SK-N-SH treated with all-trans-retinoic acid at 6 μM for 48 hours (cell line): ENCODE data around the gene GOLGA6A.

Experiments
- ATAC-seq: fragments of 200-7000 bp; cut with Tn5 transposase; 3 replicates; pipeline ENCODE4 v1.9.1; 2020; ENCODE audit warnings: mild to moderate bottlenecking, moderate library complexity
- ARNTL ChIP-seq: fragments of 450-650 bp; formaldehyde crosslinking; IDR thresholded peaks from 2 replicates; pipeline ENCODE4 v1.5.0; 2020; ENCODE audit warnings: low read depth, mild to moderate bottlenecking, moderate library complexity, borderline replicate concordance
- BACH2 ChIP-seq: fragments of 250-450 bp; sonication (Bioruptor Pico); IDR thresholded peaks from 2 replicates; pipeline ENCODE4 v1.9.0; 2021; ENCODE audit warnings: mild to moderate bottlenecking, borderline replicate concordance
- CSDC2 ChIP-seq: fragments of 250-450 bp; sonication (Bioruptor Pico); IDR thresholded peaks from 2 replicates; pipeline ENCODE4 v1.5.0; 2020; ENCODE audit warnings: mild to moderate bottlenecking, moderate library complexity
- ESRRG ChIP-seq: fragments of 250-450 bp; sonication (Bioruptor Pico); IDR thresholded peaks from 2 replicates; pipeline ENCODE4 v1.6.1; 2021; ENCODE audit warnings: mild to moderate bottlenecking
- GLIS3 ChIP-seq: fragments of 250-450 bp; sonication (Bioruptor Pico); IDR thresholded peaks from 2 replicates; pipeline ENCODE4 v1.5.0; 2020; ENCODE audit warnings: mild to moderate bottlenecking, moderate library complexity
- ISL1 ChIP-seq: fragments of 250-450 bp; sonication (Bioruptor Pico); IDR thresholded peaks from 2 replicates; pipeline ENCODE4 v2.1.2; 2022; ENCODE audit warnings: mild to moderate bottlenecking, moderate library complexity
- OSR1 ChIP-seq: fragments of 250-450 bp; sonication (Bioruptor Pico); IDR thresholded peaks from 2 replicates; pipeline ENCODE4 v1.8.0; 2022; ENCODE audit warnings: moderate library complexity, mild to moderate bottlenecking, inconsistent platforms
- PPARA ChIP-seq: fragments of 250-450 bp; sonication (Bioruptor Pico); IDR thresholded peaks from 2 replicates; pipeline ENCODE4 v1.5.0; 2020; ENCODE audit warnings: mild to moderate bottlenecking, borderline replicate concordance
- RARB ChIP-seq: fragments of 250-450 bp; sonication (Bioruptor Pico); IDR thresholded peaks from 2 replicates; pipeline ENCODE4 v1.8.0; 2021; ENCODE audit warnings: mild to moderate bottlenecking, moderate library complexity
- SNAI2 ChIP-seq: fragments of 250-450 bp; sonication (Bioruptor Pico); IDR thresholded peaks from 2 replicates; pipeline ENCODE4 v1.5.0; 2020; ENCODE audit warnings: mild to moderate bottlenecking, moderate library complexity
- TCF4 ChIP-seq: fragments of 250-450 bp; sonication (Bioruptor Pico); IDR thresholded peaks from 2 replicates; pipeline ENCODE4 v1.8.0; 2021; ENCODE audit warnings: mild to moderate bottlenecking, moderate library complexity, borderline replicate concordance
- TOX ChIP-seq: fragments of 250-450 bp; sonication (Bioruptor Pico); IDR thresholded peaks from 2 replicates; pipeline ENCODE4 v1.8.0; 2021; ENCODE audit warnings: mild to moderate bottlenecking, moderate library complexity, borderline replicate concordance
- ZC3H10 ChIP-seq: fragments of 250-450 bp; sonication (Bioruptor Pico); IDR thresholded peaks from 2 replicates; pipeline ENCODE4 v1.5.1; 2021; ENCODE audit warnings: mild to moderate bottlenecking, moderate library complexity
- ZFP3 ChIP-seq: fragments of 250-450 bp; sonication (Bioruptor Pico); IDR thresholded peaks from 2 replicates; pipeline ENCODE4 v1.5.0; 2020; ENCODE audit warnings: mild to moderate bottlenecking, moderate library complexity
- ZFP30 ChIP-seq: fragments of 450-650 bp; formaldehyde crosslinking; IDR thresholded peaks from 2 replicates; pipeline ENCODE4 v1.5.0; 2022; ENCODE audit warnings: mild to moderate bottlenecking, moderate library complexity
- ZNF565 ChIP-seq: fragments of 450-650 bp; formaldehyde crosslinking; conservative IDR thresholded peaks from 2 replicates; pipeline ENCODE4 v1.5.0; 2020; ENCODE audit warnings: low read depth, mild to moderate bottlenecking, moderate library complexity
- ZNF70 ChIP-seq: fragments of 450-650 bp; formaldehyde crosslinking; IDR thresholded peaks from 2 replicates; pipeline ENCODE4 v1.5.0; 2020; ENCODE audit warnings: mild to moderate bottlenecking, moderate library complexity
- ZNF8 ChIP-seq: fragments of 450-650 bp; formaldehyde crosslinking; IDR thresholded peaks from 2 replicates; pipeline ENCODE4 v1.5.0; 2020; ENCODE audit warnings: mild to moderate bottlenecking, moderate library complexity
- TF ChIP-seq, protein P1 (sequence below): fragments of 250-450 bp; sonication (Bioruptor Pico); IDR thresholded peaks from 2 replicates; pipeline ENCODE4 v1.8.0; 2020; ENCODE audit warnings: mild to moderate bottlenecking, moderate library complexity, borderline replicate concordance
- TF ChIP-seq, protein P2 (sequence below): fragments of 250-450 bp; sonication (Bioruptor Pico); IDR thresholded peaks from 2 replicates; pipeline ENCODE4 v1.5.1; 2020; ENCODE audit warnings: low read depth, mild to moderate bottlenecking, moderate library complexity
- TF ChIP-seq, protein P3 (sequence below): fragments of 250-450 bp; sonication (Bioruptor Pico); IDR thresholded peaks from 2 replicates; pipeline ENCODE4 v1.5.1; 2021; ENCODE audit warnings: mild to moderate bottlenecking, moderate library complexity
- TF ChIP-seq, protein P4 (sequence below): fragments of 250-450 bp; sonication (Bioruptor Pico); IDR thresholded peaks from 2 replicates; pipeline ENCODE4 v1.5.0; 2020; ENCODE audit warnings: mild to moderate bottlenecking, moderate library complexity

Gene GOLGA6A

DNA sequence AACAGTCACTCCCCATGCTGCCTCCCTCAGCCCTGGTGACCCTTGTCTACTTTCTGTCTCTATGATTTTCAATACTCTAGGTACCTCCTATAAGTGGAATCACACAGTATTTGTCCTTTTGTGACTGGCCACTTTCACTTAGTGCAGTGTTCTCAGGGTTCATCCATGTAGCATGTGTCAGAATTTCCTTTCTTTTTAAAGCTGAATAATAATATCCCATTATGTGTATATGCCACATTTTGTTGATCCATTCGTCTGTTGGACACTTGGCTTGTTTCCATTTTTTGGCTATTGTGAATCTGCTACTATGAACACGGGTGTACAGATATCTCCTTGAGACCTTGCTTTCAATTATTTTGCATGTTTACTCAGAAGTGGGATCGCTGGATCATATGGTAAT, 53.7 kb downstream of the GOLGA6A start:
- TF ChIP-seq ZC3H10 (CRISPR knock-in tag) (no peak), GLIS3 (no peak), ZNF565 (no peak), ARNTL (CRISPR knock-in tag) (no peak), RARB (CRISPR knock-in tag) (no peak), ZFP3 (CRISPR knock-in tag) (no peak), SNAI2 (no peak), ISL1 (CRISPR knock-in tag) (no peak), TOX (no peak), PPARA (CRISPR knock-in tag) (no peak), ZNF70 (CRISPR knock-in tag) (no peak), ZFP30 (CRISPR knock-in tag) (no peak), CSDC2 (no peak), TCF4 (CRISPR knock-in tag) (no peak), BACH2 (CRISPR knock-in tag) (no peak)
- TF ChIP-seq, protein P1, sequence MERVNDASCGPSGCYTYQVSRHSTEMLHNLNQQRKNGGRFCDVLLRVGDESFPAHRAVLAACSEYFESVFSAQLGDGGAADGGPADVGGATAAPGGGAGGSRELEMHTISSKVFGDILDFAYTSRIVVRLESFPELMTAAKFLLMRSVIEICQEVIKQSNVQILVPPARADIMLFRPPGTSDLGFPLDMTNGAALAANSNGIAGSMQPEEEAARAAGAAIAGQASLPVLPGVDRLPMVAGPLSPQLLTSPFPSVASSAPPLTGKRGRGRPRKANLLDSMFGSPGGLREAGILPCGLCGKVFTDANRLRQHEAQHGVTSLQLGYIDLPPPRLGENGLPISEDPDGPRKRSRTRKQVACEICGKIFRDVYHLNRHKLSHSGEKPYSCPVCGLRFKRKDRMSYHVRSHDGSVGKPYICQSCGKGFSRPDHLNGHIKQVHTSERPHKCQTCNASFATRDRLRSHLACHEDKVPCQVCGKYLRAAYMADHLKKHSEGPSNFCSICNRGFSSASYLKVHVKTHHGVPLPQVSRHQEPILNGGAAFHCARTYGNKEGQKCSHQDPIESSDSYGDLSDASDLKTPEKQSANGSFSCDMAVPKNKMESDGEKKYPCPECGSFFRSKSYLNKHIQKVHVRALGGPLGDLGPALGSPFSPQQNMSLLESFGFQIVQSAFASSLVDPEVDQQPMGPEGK (CRISPR knock-in tag): no peak
- TF ChIP-seq, protein P2, sequence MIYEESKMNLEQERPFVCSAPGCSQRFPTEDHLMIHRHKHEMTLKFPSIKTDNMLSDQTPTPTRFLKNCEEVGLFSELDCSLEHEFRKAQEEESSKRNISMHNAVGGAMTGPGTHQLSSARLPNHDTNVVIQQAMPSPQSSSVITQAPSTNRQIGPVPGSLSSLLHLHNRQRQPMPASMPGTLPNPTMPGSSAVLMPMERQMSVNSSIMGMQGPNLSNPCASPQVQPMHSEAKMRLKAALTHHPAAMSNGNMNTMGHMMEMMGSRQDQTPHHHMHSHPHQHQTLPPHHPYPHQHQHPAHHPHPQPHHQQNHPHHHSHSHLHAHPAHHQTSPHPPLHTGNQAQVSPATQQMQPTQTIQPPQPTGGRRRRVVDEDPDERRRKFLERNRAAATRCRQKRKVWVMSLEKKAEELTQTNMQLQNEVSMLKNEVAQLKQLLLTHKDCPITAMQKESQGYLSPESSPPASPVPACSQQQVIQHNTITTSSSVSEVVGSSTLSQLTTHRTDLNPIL: no peak
- TF ChIP-seq, protein P3, sequence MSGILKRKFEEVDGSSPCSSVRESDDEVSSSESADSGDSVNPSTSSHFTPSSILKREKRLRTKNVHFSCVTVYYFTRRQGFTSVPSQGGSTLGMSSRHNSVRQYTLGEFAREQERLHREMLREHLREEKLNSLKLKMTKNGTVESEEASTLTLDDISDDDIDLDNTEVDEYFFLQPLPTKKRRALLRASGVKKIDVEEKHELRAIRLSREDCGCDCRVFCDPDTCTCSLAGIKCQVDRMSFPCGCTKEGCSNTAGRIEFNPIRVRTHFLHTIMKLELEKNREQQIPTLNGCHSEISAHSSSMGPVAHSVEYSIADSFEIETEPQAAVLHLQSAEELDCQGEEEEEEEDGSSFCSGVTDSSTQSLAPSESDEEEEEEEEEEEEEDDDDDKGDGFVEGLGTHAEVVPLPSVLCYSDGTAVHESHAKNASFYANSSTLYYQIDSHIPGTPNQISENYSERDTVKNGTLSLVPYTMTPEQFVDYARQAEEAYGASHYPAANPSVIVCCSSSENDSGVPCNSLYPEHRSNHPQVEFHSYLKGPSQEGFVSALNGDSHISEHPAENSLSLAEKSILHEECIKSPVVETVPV (CRISPR knock-in tag): no peak
- TF ChIP-seq, all 23 proteins: peak for 0
- no peak for ATAC-seq

DNA sequence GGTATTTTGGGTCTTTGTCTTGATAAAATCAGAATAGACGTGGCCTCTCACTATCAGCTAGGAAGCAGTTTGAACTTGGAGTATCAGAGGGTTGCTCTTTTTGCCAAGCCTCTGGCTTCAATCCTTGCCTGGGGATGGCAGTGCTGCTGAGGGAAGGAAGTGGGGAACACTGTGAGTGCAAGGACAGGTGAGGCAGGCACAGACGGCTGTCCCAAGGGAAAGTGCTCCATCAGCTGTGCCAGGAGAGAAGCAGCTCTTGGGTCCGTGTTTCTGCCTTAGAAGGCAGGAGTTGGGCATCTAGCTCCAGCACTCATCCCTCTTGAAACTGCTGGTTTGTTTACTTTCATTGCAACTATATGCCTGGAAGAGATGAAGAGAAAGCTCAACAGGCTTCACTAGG, 54.7 kb downstream of the GOLGA6A start:
- TF ChIP-seq PPARA (CRISPR knock-in tag) (no peak), ISL1 (CRISPR knock-in tag) (no peak), RARB (CRISPR knock-in tag) (no peak), OSR1 (CRISPR knock-in tag) (no peak), ZNF8 (CRISPR knock-in tag) (no peak), SNAI2 (no peak), ARNTL (CRISPR knock-in tag) (no peak), ZNF70 (CRISPR knock-in tag) (no peak), GLIS3 (no peak), TCF4 (CRISPR knock-in tag) (no peak), BACH2 (CRISPR knock-in tag) (no peak), ZFP3 (CRISPR knock-in tag) (no peak), ZNF565 (no peak), ZC3H10 (CRISPR knock-in tag) (no peak), CSDC2 (no peak), ESRRG (CRISPR knock-in tag) (no peak)
- TF ChIP-seq, protein P2: no peak
- TF ChIP-seq, protein P1 (CRISPR knock-in tag): no peak
- TF ChIP-seq, protein P3 (CRISPR knock-in tag): no peak
- TF ChIP-seq, protein P4, sequence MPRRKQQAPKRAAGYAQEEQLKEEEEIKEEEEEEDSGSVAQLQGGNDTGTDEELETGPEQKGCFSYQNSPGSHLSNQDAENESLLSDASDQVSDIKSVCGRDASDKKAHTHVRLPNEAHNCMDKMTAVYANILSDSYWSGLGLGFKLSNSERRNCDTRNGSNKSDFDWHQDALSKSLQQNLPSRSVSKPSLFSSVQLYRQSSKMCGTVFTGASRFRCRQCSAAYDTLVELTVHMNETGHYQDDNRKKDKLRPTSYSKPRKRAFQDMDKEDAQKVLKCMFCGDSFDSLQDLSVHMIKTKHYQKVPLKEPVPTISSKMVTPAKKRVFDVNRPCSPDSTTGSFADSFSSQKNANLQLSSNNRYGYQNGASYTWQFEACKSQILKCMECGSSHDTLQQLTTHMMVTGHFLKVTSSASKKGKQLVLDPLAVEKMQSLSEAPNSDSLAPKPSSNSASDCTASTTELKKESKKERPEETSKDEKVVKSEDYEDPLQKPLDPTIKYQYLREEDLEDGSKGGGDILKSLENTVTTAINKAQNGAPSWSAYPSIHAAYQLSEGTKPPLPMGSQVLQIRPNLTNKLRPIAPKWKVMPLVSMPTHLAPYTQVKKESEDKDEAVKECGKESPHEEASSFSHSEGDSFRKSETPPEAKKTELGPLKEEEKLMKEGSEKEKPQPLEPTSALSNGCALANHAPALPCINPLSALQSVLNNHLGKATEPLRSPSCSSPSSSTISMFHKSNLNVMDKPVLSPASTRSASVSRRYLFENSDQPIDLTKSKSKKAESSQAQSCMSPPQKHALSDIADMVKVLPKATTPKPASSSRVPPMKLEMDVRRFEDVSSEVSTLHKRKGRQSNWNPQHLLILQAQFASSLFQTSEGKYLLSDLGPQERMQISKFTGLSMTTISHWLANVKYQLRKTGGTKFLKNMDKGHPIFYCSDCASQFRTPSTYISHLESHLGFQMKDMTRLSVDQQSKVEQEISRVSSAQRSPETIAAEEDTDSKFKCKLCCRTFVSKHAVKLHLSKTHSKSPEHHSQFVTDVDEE (CRISPR knock-in tag): no peak
- no peak for ATAC-seq
